AML-193 (cell line): ENCODE data around the gene FAM13A.
"Not testable (repeated sequence)": the region's sequence is repeated elsewhere in the genome, so short reads cannot be mapped to it uniquely, and the experiment has no call there.

Experiments used
- DNase-seq, 2 experiments: peaks; one replicate each; lab custom pipeline; 2025; lab: John Stamatoyannopoulos, UW

Gene FAM13A

DNA sequence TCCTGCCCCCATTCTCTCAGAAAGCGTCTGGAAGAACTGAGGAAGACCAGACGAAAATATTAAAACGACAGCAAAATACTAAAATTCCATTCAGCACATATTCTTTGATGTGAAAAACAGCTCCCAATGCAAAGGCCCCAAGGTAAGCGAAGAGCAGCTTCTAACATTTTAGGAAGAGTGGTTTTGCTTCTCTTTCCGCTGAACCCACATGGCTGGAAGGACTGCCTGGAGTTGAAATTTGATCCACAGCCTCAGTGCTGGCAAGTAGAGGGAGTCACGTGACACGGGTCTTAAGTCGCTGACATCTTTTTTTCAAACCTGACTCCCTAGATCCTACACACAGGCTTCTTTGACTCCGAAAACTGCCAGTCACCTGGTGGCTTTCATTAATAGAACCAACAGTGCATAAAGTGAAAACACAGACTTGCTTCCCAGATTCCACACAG, at the start of gene FAM13A:
Gene FAM13A, minus strand, starts transcription at position 233 of the 446 bp plus-strand sequence. Its CDS starts 221 bp downstream, at position 12.
- peak; percentile 44 to 71 for DNase-seq

DNA sequence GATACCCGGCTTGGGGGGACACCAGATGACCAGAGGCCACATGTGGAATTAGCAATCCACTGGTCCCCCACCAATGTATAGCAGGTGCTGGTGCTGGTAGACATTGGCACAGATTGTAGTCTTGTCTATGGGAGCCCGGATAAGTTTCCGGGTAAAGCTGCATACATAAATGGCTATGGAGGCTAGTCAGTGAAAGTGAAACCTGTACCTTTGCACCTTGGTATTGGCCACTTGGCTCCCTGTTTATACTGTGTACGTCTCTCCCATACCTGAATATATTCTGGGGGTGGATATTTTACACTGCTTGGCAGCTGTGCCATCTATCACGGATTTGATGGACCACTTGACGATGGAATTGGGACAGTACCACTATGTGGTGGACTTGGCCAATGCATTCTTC, 48.7 kb upstream of the FAM13A start:
- no peak for DNase-seq

DNA sequence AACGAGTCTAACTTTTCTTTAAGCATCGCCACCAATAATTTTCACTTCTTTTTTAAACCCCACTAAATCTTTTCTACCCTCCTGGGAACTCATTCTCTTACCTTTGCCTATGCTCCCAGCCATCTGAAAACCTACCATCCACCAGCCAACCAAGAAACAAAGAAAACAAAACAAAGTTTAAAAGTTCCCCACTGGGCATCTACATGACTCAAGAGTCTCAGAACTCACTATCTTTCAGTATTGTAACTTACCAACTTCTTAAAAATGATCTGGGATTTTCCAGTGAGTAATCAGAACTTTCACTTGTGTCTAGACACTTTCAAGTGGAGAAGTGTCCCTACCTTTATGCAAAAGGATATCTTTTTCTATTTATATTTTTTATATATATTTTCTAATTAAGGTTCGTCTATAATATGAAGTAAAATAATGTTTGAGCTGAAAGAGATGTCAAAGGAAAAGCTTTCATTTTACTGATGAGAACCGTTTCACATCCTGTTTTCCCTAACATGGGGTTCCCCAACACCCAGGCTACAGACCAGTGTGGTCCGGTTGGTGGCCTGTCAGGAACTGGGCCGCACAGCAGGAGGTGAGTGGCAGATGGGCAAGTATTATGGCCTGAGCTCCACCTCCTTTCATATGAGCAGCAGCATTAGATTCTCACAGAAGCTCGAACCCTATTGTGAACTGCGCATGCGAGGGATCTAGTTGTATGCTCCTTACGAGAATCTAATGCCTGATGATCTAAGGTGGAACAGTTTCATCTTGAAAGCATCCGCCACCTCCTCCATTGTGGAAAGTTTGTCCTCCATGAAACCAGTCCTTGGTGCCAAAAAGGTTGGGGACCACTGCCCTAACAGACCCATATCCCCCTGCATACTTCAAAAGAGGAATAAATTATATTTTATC, 44.5 kb upstream of the FAM13A start:
- no peak for DNase-seq

DNA sequence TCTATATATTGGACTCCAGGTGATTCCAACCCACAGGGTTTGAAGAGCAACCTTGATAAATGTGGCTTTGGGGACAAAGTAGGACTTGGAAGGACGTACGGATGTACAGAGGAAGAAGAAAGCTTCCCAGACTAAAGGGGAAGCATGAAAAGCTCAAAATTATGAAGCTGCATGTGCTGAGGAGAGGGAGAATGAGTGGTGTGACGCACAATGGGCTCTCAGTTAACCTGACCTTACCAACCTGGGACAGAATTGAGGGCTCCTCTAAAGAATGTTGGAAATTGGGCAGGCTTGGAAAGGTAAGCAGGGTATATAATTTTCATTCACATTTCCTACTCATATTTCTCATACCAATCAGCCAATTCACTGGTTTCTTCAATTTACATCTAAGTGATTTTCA, 43.9 kb upstream of the FAM13A start:
- no peak for DNase-seq

DNA sequence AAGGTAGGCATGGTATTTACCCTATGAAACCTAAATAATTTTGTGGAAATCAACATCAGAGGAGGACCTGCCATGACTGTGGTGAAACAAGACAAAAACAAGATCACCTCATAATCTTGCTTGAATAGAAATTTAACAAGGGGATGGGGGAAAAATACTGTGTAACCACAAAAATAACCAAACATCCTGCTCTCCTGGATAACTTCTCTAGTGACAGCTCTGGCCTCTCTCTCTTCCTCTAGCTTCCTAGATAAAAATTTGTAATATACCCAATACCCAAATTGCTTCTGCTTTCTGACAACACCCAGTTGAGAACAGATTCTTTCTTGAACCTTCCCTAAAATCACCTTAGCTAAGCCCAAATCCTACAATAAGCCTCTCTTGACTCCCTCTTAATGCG, 42.5 kb upstream of the FAM13A start:
- no peak for DNase-seq

DNA sequence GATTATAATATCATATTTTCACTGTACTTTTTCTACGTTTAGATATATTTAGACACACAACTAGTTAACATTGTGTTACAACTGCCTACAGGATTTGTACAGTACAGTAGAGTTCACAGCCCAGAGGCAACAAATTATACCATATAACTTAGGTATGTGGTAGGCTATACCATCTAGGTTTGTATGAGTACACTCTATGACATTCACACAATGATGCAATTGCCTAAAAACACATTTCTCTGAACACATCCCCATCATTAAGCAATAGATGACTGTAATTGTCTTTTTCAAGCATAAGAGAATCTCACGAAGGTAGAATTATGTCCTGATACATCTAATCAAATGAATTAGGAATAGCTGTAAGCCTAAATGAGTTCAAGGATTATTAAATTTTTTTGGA, 42.0 kb upstream of the FAM13A start:
- peak in 1 of 2 experiments; percentile 11 for DNase-seq

DNA sequence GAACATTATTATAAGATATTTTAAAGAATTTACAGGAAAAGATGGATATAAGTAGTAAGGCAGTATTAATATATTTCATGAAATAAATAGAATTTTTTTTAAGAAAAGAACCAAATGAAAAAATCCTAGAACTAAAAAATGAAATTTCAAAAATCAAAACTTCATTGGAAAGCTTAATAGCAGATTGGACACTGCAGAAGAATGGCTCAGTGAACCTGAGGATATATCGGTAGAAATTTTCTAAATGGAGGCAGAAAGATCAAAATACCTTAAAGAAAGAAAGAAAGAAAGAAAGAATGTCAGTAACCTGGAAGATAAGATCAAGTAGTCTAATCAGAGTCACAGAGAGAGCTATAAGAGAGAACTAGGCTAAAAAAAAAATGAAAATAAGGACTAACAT, 21.3 kb upstream of the FAM13A start:
- no peak for DNase-seq

DNA sequence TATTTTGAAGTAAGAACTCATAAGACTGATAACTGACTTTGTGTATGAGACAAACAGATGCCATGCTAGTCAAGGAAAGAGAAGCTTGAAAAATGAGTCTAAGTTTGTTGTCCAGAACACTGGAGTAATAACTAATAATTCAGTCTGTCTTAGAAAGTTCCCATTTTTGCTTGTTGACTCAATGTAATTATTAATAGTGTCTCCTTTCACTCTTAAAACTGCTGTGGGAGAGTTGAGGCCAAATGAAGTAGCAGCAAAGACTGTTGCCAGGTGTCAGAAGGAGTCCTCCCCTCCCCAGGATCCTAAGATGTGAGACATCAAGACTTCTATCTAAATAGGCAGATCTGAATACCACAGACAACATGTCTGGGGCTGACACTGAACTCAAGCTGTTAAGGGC, 20.8 kb upstream of the FAM13A start:
- DNase-seq, result no peak

DNA sequence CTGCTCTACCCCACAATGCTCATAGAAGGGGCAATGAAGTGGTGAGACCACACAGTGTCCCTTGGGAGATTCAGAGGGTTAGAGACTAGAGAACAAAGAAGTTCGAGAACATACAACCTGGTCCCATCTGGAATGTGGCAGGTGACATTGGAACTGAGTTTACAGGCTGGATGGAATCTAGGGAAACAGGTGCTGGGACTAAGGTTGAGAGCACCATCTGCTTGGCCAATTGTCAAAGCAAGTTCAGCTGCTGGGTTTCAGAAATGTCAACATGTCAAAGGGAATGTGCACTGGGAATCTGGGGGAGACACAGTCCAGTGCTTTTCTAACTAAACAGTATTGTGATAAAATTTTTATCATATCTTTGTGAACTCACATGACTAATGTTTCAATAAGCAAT, 15.9 kb upstream of the FAM13A start:
- DNase-seq, result no peak

DNA sequence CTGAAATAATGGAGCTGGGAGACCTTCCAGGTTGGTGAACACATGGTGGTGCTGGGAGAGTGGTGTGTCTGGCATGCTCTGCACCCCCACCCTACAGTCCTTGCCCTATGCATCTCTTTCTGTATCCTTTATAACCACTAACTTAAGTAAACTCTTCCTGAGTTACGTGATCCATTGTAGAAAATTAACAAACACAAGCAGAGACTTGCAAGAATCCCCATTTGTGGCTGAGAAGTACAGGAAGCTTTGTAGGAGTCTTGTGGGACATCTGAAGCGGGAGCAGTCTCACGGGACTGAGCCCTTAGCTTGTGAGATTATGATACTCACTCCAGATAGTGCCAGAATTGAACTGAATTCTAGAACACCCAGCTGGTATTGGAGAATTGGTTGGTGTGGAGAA, 14.3 kb upstream of the FAM13A start:
- no peak for DNase-seq

DNA sequence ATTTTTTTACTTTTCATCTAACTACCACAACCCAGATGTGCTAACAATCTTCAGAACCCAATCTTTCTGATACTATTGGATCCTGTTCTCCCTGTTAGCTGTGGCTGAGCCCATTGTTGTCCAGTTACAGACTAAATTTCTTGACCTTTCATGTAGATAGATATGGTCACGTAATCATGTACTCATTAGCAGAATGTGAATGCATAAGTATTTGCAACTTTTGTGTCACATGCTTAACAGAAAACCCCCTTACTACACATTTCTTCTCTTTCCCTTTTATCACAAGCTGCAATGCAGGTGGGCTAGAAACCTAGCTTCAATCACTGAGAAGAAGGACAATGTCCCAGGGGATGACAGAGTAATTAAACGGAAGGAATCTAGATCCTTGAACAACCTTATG, 13.1 kb upstream of the FAM13A start:
- no peak for DNase-seq

DNA sequence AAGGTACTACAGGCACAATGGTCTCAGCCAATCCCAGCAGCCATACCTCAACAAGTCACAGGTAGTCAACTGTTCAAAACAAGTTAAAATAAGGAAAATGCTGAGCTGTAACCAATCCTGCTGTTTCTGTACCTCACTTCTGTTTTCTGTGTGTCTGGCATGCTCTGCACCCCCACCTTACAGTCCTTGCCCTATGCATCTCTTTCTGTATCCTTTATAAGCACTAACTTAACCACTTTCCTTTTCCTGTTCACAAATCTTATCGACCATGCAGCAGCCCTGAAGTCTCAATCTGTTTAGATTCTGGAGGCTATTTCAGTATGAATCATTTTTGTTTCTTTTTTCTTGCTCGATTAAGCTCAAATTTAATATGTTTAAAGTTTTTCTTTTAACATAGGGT, 12.5 kb upstream of the FAM13A start:
- DNase-seq, result peak in 1 of 2 experiments; percentile 35

DNA sequence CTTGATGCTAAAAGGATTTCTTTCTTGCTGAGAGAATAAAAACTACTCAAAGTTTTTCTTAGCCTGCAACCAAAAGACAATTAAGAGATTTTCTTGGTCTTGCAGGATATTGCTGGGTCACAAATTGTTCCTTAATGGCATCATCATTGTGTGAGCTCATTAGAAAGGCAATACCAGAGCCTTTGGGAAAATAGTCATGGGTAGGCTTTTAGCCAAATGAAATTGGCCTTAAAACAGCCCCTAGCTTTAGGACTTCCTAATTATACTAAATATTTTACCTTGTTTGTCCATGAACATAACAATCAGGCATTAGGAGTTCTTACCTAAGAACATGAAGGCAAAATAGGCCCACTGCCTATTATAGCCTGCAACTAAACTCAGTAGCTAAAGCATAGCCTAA, 10.4 kb upstream of the FAM13A start:
- no peak for DNase-seq

DNA sequence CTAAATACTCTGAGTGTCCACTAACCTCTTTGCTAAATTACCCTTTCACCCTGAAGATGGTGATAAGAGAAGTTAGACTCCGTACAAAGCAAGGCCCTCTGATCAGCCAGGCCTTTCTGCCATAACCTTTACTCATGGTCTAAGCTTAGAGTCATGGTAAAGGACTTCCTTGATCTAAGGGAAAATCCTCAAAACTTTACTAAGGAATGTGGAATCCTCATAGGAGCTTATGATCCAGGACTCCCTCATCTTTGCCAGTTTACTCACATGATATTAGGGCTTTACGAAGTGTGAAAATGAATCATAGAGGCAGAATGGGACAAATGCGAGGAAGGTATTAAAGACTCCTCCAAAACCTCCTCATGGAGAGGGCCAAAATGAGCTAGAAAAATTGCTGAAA, 7.9 kb upstream of the FAM13A start:
- no peak for DNase-seq

DNA sequence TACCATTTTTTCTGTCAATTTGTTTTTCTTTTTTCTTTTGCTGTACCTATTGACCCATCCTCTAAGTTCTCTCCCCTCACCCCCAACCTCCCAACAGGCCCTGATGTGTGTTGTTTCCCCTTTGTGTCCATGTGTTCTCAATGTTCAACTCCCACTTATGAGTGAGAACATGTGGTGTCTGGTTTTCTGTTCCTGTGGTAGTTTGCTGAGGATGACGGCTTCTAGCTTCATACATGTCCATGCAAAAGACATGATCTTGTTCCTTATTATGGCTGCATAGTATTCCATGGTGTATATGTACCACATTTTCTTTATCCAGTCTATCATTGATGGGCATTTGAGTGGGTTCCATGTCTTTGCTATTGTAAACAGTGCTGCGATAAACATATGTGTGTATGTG, 859 bp upstream of the FAM13A start:
- DNase-seq, result not testable (repeated sequence)

DNA sequence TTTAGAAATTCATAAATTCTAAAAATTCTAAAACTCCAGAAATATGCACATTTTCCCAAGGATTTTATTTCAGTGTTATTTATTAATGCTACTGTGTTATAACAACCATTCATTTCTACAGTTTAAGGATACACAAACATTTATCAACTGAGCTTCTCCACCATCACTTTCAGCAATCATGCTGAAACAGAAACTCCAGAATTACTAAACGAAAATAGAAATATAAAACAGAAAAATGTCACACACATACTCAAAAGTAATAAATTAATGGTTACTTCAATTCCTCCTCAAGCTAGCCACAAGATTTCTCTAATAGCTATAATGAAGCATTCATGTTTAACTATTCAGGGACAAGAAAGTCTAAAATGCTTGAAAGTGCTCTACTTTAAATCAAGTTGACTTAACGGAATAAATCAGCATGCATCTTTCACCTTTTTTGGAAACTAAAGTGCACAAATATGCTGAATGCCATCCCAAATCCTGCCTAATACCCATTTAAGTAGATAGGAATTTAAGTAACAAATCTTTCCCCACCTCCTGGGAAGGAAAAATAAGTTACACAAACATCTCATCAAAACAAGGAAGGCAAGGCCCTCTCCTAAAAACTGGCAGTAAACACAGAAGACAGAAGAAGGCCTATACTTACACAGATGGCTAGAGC, 563 bp downstream of the FAM13A start:
- no peak for DNase-seq

DNA sequence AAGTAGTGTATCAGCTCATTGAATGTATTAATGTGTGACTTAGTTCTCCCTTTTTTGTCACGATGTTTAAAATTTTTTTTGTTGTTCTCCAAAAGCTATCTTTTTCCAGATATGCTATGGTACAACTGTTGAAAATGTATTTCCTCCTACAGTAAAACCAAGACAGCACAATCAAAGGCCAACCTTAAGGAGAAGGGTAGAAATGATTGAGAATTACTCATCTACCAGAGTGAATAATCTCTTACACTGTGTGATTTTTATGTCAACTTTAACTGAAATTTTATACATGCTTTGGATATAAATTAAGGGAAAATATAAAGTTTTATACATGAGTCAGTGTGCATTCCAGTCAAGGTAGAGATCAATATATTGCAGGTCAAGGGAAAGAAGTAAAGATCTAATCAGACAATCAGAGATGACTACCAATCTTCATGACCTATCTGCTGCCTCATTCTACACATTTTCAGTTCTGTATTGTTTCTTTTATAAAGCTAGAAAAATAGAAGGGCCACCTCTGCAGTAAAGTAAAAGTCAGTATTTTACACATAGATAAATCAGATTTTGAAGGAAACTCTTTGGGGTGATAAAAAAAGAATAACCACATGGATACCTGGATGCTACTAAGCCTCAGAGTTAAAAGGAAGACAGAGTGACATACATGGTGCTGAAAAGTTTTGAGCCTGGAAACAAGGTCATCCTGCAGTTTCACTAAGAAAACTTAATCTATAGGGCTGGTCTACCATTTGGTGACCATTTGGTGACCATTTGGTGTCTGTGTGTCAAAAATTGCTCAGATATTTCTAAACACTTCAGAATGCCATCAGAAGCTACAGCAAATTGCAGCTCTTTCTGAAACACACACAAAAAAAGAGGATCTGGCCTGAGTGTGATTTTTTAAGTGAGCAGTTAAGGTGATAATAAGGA, 1.6 kb downstream of the FAM13A start:
- DNase-seq, result peak in 1 of 2 experiments; percentile 11

DNA sequence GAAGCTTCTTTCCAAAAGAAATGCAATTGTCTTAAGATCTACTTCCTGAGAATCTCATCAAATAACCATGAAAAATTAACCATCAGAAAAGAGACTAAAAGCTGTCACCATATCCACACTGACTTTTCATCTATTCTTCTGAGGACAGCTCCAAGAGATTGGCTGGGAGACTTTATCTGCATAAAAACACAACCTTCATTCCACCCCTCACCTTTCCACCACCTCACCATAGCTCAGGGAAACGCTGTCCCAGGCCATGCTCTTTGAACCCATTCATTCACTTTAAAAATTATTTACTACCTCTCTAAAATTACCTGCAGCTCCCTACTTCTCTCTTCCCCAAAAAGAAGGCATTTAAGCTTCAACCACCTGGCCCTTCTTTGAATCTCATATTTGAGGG, 2.4 kb downstream of the FAM13A start:
- no peak for DNase-seq

DNA sequence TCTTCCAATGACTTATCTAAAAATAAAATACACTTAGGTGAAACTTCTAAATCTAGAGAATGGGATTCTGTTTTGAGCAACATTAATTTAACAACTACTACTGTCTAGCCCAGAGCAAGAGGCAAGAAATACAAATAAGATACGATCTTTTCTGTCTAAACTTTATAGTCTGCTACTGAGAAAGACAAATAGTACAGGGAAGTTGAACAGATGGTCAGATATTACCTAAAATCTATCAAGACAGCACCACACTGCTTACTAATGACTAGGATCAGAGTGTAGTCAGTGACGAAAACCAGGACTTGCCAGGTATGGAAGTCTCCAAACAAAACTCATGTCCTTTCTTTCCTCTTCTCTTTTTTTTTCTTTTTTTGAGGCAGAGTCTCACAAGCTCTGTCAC, 7.1 kb downstream of the FAM13A start:
- no peak for DNase-seq

DNA sequence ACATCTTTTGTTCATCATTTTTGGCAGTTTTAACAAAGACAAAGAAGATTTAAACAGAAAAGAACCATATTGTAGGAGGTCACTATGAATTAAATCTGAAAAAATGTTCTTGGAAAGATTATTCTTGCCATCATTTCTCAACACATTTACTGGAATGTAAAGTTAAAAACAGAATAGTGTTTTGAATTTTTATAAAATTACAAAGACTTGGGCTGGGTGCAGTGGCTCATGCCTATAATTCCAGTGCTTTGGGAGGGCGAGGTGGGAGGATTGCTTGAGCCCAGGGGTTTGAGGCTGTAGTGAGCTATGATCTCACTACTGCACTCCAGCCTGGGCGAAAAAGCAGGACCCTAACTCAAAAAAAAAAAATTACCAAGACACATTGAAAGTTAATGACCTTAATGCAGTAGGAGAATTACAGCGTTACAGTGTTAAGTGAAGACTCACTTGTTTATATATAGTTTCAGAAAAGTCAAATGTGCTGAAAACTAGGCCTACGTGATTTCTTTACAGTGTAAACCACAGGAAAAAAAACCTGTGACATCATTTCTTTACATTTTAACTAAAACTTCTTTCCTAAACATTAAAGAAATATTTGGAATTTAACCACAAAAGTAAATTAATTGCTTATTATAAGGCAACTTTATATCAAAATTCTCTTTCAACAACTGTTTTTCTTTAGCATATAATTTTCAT, 7.9 kb downstream of the FAM13A start:
- no peak for DNase-seq

DNA sequence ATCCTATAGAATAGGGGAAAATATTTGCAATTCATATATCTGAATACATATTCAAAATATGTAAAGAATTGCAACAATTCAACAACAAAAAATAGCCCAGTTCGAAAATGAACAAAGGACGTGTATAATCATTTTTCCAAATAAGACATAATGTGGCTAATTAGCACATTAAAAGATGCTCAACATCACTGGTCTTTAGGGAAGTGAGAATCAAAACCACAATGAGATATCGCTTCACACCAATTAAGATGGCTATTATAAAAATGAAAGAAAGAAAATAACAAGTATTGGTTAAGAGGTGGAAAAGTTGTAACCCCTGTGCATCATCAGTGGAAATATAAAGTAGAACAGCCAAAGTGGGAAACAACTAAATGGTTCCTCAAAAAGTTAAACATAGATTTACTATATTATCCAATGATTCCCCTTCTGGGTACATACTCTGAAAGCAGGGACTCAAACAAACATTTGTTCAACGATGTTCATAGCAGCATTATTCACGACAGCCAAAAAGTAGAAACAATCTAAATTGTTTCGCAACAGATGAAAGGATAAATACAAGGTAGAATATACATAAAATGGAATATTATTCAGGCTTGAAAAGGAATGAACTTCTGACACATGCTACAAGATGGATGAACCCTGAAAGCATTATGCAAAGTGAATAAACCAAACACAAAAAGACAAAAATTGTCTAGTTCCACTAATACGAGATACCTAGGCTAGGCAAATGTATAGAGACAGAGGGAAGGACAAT, 12.7 kb downstream of the FAM13A start:
- no peak for DNase-seq
